ENCODE results near the gene TBC1D22A.

The TBC1D22A gene

DNA sequence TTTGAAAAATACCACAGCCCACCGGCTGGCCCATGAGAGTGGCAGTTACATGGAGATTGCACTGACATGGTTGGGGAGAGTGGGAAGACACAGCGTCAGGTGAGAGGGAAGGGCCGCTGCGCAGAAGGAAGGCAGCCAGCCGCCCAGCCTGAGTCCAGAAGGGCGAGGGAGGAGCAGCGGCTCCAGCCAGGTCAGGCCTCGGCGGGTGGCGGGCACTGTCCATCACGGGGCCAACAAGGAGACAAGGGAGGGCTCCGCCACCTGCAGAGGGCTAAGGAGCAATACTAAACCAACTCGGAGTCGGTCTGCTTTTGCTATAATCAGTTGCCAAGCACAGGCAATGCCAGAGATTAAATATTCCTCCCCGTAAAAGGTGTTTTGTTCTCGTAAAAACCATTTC is 384.5 kb downstream of the TBC1D22A start:
- DNase-seq: no peak

DNA sequence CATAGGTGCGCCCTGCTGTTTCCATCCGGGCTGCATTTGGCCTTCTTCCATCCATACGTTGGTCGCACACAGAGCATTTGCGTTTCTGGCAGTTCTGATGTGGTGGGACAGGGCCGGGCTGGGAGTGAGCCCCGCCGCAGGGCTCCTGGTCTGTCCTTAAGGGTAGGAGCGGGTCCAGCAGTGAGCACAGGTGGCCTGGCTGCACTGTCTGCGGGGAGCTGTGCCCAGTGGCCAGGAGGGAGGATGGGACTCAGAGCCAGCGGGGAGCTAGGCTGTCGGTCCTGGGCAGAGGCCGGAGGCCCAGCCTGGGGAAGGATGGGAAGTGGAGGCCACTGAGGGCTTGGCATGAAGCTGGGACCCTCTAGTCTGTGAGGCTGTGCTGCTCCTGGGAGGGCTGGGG is 385.1 kb downstream of the TBC1D22A start:
- no peak for DNase-seq

DNA sequence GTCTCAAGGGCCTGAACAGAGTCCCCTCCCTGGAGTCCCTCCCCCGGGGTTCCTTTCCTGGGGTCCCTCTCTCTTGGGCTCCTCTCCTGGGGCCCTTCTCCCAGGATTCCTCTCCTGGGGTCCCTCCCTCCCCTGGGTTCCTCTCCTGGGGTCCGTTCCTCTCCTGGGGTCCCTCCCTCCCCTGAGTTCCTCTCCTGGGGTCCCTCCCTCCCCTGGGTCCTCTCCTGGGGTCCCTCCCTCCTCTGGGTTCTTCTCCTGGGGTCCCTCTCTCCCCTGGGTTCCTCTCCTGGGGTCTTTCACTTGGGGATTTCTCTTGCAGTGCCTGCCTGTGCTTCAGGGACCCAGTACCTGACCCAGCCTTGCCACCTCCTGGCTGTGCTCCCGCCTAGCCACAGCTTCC is 386.1 kb downstream of the TBC1D22A start:
- no peak for DNase-seq

DNA sequence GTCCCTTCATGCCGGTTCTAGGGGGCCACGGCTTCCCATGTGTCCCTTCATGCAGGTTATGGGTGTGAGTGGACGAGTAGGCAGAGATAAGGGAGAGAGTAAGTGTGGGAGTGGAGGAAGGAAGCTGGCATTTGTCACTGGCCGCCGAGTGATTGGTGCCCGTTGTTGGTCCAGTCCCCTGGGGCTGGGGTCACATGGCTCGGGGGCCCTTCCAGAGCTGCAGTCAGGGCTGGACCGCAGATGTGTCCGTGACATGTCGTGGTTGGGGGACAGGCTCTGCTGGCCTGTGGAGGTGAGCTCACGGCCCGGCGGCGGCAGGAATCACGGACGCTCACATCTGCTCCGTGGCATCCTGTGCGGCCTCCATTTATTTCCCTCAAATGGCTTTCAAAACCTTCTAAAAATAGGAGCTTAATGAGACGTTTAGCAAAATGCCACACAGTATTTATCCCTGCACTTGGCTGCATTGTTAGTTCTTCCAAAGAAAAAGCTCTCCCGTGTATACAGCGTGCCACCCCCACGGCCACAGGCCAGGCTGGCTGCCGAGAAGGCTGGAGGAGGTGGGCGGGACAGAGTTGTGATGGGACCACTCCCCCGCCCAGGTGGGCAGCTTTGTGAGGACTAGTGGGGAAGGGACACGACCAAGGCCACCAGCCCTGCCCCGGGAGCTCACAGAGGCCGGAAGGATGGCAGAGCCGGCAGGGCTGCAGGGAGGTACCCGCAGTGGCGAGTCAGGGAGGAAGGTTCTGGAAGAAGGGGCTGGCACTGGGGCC is 386.7 kb downstream of the TBC1D22A start:
- no peak for DNase-seq

DNA sequence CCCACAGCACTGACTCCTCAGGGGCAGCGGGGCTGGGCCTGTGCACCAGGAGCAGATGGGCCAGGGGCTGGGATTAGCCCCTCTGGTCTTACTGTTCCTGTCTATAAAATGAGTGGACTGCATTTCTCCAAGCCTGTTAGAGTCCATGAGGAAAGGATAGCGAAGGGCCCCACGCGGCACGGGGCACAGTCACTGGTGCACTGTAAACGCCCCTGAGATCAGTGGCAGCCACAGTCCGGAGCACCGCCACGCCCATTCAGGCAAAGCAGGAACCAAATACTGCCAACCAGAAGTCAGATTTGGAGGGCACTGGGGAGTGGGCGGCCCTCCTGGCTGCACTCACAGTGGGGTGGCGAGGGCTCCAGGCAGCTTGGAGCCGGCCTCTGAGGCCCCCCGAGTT is 387.5 kb downstream of the TBC1D22A start:
- DNase-seq: no peak

DNA sequence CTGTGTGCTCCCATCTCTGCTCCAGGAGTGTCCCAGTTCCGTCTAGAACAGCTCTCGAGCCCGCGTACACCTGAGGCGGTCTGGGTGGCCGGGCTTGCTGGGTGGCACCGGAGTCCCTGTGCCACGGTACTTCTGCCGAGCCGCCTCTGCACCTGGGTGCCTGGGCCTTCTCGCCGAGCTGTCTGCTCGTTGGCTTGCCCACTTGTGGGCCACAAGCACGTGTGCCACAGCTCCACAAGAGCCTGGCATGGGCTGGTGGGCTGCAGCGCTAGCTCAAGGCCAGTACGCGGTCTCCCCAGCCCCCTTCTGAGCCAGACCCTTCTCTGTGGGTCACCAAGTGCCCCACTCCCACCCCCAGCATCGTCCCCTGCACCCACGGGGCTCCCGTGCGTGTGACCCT is 388.0 kb downstream of the TBC1D22A start:
- no peak for DNase-seq

DNA sequence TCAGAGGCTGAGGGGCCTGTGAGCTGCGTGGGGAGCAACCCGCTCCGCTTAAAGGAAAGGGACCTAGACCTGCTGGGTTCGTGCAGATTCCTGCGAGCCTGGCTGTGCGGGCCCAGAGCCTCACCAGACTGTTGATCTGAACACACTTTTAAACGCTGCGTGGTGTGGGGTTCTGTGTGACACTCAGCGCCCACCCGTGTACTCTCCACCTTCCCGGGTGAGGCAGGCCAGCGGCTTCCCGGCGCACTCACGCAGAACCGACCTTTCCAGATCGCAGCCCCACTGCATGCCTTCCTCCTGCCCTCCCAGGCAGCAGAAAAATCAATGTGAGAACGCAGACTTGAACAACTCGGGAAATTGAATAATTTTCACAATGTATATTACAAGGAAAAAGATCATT is 388.6 kb downstream of the TBC1D22A start:
- DNase-seq: no peak

DNA sequence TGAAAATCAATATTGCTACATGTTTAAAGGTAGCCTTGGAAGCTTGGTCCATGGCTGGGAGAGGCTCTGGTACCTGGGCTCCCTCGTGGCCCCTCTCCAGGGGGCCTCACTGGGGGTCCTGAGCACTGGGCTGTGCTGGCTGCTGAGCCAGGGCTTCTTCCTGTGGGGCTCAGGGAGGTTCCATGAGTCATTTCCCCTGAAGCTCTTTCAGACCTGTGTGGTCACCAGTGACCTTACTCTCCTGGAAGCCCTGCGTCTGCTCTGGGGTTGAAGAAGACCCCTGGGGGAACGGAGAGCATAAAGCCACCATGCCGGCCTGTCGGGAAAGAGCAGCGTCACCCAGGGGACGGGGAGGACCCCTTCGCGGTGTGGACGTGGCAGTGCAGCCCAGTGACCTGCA is 389.0 kb downstream of the TBC1D22A start:
- no peak for DNase-seq

DNA sequence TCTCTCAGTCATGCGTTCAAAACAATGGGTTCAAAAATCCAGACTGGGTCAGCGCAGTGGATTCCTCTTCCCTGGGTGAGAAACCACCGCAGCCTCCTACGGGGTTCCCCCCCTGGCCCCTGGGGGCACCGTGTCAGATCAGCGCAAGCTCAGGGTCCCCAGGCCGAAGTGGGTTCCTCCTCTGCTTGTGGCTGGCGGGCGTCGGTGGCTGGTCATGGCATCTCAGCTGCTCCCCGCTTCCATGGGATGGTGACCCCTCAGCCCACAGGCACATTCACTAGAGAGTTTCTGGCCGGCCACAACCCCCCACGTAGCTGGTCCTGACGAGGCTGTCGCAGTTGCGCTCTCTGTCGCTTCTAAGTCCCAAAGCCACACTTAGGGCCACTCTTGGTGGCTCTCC is 389.8 kb downstream of the TBC1D22A start:
- DNase-seq: no peak

DNA sequence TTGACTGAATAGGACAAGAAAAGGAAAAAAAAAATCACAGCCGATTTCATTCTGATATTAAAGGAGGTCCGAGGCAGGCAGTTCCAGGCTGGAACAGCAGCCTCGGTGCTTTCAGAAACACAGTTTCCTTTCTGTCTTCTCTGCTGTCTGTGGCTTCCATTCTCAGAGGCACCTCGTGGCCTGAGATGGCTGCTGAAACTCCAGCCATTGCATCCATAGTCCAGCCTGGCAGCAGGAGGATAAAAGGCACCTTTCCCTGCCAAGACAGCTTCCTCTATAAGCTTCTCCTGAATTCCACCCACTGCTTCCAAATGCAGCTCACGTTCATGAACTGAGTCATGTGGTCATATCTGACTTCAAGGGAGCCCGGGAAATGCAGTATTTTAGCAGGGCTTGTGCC is 390.5 kb downstream of the TBC1D22A start:
- peak in 2 of 4 experiments; percentile 12 to 19 for DNase-seq

DNA sequence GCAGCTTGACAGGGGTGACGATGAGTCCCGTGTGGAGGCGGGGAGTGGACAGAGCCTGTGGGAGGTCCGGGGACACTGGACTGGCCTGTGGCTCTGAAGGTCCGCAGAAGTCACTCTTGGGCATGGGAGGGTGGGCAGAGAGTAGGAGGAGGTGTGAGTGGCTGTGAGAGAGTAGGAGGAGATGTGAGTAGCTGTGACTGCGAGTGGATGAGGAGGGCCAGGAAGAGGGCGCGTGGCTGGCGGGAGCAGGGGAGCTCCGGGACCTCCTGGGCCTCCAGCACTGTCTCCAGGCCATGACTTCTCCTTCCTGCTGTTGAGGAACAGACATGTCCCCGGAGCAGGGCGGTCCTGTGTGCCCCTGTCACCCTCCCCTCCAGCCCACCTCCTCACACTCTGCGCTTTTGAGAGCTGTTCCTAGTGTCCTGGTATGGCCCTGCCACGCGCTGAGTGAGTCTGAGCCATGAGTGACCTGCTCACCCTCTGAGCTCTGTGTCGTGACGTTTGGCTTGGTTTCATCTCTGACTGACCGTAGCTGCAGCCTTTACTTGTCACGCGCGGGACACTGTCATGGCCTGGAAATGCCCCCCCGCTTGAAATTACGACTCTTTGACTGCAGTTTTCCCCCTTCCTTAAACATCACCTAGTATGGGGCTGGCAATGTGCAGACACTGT is 391.5 kb downstream of the TBC1D22A start:
- DNase-seq: no peak

DNA sequence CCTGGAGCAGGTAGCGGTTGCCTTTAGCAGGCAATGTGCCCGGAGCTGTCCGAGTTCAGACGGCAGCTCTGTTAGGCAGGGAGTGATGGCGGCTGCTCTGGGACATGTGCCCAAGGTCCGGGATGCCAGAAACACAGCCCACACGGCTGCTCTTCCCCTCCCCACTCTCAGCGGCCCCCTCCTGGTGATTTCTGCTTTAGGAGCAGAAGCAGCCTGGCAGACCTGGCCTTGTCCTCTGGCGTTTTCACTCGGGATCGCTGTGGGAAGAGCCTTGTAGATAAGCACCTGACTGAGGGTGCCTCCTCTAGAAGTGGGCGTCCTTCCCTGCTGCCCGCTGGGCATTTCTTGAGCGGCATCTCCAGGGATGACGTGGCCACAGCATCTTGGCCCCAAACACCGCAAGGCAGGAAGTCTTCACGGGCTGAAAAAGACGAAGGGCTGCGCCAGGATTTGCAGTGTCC is 392.2 kb downstream of the TBC1D22A start:
- no peak for DNase-seq

DNA sequence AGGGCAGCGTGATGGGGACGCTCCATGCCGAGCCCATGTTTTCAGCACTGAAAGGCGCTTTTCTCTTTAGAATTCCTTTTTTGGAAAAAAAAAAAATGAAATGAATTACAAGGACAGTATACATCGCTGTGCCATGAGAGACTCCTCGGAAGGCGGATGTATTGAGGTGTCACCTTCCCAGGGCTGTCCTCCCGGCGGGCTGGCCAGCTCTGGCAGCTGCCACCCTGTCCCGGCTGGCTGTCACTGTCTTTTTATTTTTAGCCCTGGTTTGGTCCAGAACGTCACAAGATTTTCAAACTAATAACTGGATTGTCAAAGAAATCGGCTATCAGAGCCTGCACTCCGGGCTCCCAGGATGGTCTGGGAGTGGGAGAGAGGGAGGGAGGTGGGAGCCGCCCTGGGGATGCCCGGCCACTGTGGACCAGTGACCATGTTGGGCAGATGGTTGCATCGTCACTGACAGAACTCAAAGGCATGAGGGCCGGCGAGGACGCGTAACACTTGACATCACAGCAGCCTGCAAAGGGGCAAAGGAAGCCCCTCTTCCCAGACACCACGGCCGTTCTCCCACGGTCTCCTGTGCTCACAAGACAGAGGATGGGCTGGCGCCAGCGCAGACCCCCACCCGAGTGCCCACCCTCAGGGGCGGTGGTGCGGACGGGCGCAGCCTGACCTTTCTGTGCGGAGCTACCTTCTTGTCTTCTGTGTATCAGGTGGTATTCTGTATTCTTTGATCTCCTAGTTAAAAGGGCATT is 392.9 kb downstream of the TBC1D22A start:
- DNase-seq: no peak

DNA sequence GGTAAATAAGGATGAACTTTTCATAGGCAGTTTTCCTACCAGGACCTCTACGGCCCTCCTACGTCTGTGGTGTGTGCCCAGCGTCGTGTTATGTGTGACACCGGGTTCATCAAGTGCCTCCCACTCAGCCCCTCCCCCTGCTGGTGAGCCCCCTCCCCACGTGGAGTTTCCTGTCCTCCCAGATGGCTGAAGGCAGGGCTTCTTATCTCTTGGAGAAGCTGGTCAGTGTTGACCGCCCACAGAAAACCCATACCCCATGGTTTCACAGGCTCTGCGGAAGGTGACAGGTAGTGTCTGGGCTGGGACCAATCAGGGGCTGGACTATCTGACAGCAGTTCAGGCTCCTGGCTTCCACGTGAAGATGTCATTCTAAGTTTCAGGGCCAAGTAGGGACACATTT is 393.5 kb downstream of the TBC1D22A start:
- no peak for DNase-seq

DNA sequence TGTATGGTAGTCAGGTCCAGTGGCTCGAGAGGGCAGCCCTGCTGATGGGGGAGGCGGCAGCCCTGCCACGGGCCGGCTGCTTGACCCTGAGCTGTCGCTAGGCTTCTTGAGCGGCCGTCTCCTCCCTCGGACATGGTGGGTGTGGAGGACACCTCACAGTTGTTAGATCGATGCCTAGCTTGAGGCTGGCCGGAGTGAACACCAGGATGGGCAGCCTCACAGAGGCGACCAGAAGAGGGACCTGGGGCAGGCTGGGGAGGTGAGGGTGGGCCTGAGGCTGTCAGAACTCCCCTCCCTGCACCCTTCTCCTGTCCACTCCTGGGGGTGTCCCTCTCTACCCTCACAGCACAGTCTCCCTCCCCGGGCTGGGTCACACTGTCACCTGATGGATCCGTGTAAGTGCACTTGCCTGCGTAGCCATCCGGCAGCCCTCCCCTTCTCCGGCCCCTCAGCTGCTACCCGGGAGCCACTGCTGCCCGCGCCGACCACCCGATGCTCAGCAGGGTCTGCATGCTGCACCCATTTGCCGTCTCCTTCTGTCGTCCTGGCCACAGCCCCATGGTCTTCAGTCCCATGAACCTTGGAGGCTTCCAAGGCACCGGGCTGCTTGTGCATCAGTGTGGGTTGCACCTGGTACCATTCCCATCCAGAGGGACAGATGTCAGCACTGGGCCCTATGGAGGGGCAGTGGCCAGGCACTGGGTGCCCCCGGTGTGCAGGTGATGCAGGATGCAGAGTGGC is 394.1 kb downstream of the TBC1D22A start:
- no peak for DNase-seq

DNA sequence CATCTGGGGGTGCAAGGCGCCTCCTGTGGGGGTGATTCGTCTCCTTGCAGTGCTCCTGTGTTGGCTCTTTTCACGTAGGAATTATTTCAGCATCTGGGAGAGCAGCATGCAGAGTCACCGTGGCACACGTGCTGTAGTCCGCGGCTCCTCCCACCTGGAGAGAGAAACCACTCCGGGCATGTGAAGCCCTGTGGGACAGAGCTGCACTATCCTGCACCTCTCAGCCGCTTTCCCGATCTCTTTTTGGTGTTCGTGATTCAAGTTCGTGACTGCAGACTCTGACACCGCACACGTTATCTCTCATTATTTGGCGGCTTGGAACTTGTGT is 394.6 kb downstream of the TBC1D22A start:
- DNase-seq: no peak

DNA sequence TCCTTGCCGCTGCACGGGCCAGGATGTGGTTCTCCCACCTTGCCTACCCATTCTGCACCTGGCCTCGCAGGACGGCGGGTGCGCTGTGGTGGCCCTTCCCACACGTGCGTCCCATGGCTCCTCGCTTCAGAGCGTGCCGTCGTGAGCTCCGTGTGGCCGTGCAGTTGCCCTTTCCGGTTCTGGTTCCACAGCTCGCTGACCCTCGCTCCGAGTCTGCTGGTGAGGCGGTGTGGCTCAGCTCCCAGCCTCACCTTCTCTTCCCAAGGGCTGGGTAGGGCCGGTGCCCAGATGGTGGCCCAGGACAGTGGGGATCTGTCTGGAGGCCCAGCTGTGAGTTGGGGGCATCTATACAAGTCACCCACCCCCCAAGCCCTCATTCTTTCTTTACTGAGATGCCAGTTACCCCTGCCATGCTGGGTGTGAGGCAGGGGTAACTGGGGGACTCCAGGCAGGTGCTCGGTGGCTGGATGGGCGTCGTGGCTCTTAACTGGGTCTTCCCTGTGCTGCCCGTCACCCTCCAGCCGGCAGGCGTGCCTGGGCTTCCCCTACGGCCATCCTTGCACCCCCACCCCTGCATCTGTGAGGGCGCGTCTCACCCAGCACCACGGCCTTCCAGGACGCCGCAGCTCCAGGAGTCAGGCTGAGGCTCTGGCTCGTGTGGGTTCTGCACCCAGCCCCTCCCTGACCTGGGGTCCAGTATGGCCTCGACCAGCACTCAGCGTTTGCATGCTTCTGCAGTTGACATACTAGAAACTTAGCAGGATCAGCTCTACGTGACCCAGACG is 395.2 kb downstream of the TBC1D22A start:
- no peak for DNase-seq

DNA sequence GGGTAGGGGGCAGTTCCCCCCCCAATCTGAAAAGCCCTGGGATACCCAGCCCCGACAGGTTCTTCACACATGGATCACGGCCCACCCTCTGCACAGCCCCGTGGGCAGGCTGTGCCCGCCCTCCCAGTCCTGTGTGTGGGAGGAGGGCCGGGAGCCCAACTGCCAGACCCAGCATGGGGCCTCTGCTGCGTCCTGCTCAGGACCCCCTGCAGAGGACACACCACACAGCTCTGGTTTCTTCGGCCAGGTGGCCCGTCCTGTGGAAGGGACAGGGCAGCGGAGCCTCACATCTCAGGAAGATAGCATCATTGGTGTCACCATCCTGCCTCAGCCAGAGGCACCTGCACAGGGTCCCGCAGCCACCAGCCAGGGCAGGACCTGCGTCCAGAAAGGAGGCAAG is 396.0 kb downstream of the TBC1D22A start:
- DNase-seq: no peak

DNA sequence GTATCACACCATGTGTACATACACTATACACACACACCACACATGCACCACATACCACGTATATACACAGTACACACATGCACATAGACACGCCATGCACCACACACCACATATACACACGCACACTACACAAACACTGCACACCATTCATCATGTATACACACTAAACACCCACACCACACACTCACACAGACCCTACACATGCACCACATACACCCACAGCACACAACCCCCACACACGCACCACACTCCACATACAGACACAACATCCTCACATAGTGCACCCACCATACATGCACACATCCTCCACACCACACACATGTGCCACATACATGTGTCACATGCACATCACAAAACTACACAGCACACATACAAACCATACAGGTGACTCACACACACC is 397.1 kb downstream of the TBC1D22A start:
- no peak for DNase-seq

DNA sequence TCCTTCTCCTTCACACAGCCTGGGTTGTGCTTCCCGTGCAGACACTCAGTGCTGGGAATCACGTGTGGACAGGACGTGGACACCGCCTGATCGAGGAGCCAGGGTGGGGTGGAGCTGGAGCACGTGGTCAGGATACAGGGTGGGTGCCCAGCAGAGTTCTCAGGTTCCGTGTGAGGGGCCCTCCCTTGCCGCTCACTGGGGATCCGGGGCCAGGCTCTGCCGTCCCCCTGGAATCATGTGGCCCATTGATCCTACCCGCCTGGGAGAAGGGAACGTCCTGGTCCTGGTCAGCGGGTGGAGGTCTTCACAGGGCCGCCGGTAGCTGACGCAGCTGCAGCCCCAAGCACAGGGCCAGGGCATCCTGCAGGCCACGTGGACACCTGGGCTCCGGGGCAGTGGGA is 397.7 kb downstream of the TBC1D22A start:
- DNase-seq: no peak

DNA sequence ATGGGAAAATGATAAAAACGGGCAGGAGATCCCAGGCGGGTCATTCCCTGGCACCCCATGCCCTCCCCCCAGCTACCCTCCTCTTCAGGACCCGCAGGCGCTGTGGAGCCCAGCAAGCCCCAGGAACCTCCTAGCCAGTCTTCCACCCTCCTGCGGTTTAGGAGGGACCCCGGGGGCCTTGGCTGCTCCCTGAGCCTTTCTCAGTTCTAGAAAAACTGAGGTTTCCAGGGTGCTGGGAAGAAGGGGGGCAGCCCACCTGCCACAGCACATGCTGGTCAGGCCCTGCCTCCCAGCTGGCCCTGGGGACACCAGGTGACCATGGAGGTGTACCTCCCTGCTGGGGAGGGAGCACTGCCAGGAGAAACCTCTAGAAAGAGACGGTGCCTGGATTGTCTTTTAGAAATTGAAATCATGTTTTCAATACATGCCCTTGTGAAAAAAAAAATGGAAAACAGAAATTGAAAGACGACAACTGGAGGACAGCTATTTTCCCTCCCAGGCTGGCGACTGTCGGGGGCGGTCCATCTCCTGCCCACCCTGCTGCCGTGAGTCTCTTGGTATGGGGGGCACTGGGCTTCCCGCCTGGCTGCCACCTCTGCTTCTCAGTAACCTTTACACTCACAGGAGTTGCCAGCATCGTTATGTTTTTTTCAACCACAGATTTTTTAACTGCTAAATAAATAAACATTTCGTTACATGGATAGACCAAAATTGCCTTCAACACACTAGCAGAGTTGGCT is 398.5 kb downstream of the TBC1D22A start:
- no peak for DNase-seq

DNA sequence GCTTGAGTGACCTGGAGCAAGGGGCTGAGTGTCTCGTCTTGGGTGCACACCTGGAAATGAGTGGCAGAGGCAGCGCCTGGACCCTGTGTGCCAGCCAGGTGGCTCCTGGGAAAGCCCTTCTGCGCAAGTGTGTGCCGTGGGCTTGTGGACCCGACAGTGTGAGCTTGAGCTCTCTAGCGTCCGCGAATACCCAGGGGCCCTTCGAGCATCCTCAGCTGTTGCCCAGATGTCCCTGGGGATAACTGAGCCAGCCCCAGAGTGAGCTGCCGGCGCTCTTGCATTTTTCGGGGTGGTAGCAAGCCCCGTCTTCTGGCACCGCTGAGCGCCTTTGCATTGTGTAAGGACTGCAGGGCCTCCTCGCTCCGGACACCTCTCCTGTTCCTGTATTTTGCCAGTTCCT is 399.2 kb downstream of the TBC1D22A start:
- no peak for DNase-seq

Measured in suppressor macrophage (primary cell).